DOHH2 (cell line): ENCODE measurements around the gene SEC16A.

Experiments
- H3F3A ChIP-seq: fragments of 200-600 bp; sonication (generic), shearing (Covaris generic); 2 replicates; pipeline ENCODE4 v1.6.0; 2016; ENCODE audit warnings: antibody characterized with exemption, mild to moderate bottlenecking; ENCODE audit not compliant: control insufficient read depth, insufficient read depth
- H3K27ac ChIP-seq: fragments of 200-600 bp; sonication (generic); 2 replicates; pipeline ENCODE4 v1.5.1; 2014; ENCODE audit warnings: low read depth, mild to moderate bottlenecking, low read length, moderate library complexity
- H3K27me3 ChIP-seq: fragments of 200-600 bp; sonication (generic); 2 replicates; pipeline ENCODE4 v1.6.1; 2014; ENCODE audit warnings: mild to moderate bottlenecking, low read length, mixed read lengths; ENCODE audit not compliant: control insufficient read depth
- H3K36me3 ChIP-seq: fragments of 200-600 bp; sonication (generic); 2 replicates; pipeline ENCODE4 v1.6.1; 2014; ENCODE audit warnings: mild to moderate bottlenecking, low read length, moderate library complexity, mixed read lengths; ENCODE audit not compliant: control insufficient read depth
- H3K4me1 ChIP-seq: fragments of 200-600 bp; sonication (generic); 2 replicates; pipeline ENCODE4 v1.6.1; 2014; ENCODE audit warnings: mild to moderate bottlenecking, low read length, mixed read lengths; ENCODE audit not compliant: control insufficient read depth
- H3K4me2 ChIP-seq: fragments of 200-600 bp; sonication (generic); 2 replicates; pipeline ENCODE4 v1.6.0; 2014; ENCODE audit warnings: mild to moderate bottlenecking, low read length, moderate library complexity
- H3K4me3 ChIP-seq: fragments of 200-600 bp; sonication (generic); 2 replicates; pipeline ENCODE4 v1.5.1; 2014; ENCODE audit warnings: mild to moderate bottlenecking, low read length, mixed read lengths
- H3K79me2 ChIP-seq: fragments of 200-600 bp; sonication (generic); 2 replicates; pipeline ENCODE4 v1.6.1; 2014; ENCODE audit warnings: mild to moderate bottlenecking, low read length, mixed read lengths; ENCODE audit not compliant: control insufficient read depth
- H3K9me2 ChIP-seq: fragments of 200-600 bp; sonication (generic); replicated peaks from 2 replicates; pipeline ENCODE4 v1.6.1; 2014; ENCODE audit warnings: mild to moderate bottlenecking, low read length, mixed read lengths; ENCODE audit not compliant: control insufficient read depth
- H3K9me3 ChIP-seq: fragments of 200-600 bp; sonication (generic); 2 replicates; pipeline ENCODE4 v1.6.1; 2014; ENCODE audit warnings: antibody characterized with exemption, low read length, mixed read lengths; ENCODE audit not compliant: control insufficient read depth, insufficient read depth
- H4K20me1 ChIP-seq: fragments of 200-600 bp; sonication (generic); 2 replicates; pipeline ENCODE4 v1.6.0; 2014; ENCODE audit warnings: low read depth, mild to moderate bottlenecking, antibody characterized with exemption, low read length, moderate library complexity; ENCODE audit not compliant: control insufficient read depth, insufficient read depth
- CTCF ChIP-seq: fragments of 200-600 bp; sonication (generic); IDR thresholded peaks from one replicate; pipeline ENCODE4 v1.5.1; 2014; ENCODE audit warnings: antibody characterized with exemption, mild to moderate bottlenecking, low read depth, low read length; ENCODE audit not compliant: poor library complexity, severe bottlenecking
- EZH2phosphoT487 ChIP-seq: fragments of 200-600 bp; sonication (generic); IDR thresholded peaks from 2 replicates; pipeline ENCODE4 v1.6.1; 2017; ENCODE audit warnings: borderline replicate concordance, mild to moderate bottlenecking, antibody characterized with exemption, low read length, moderate library complexity, mixed read lengths

SEC16A gene

GRCh38 chr9:136464241-136464640, 18.6 kb downstream of the SEC16A start:
- Histone ChIP-seq H3F3A (no peaks in the 10 kb centered on the region), H3K4me1 (no peaks in the 10 kb centered on the region), H3K4me3 (no peak overlapping the region), H3K9me2 (no peaks in the 10 kb centered on the region), H3K4me2 (no peak overlapping the region), H3K79me2 (0 out of 2 replicates have a peak, but pooled peaks cover 2% of the 10 kb centered on the region), H3K36me3 (peaks cover 89% of the 10 kb centered on the region), H4K20me1 (no peaks in the 10 kb centered on the region; the same call in none of the 2 replicates), H3K27ac (no peak overlapping the region), H3K27me3 (no peaks in the 10 kb centered on the region), H3K9me3 (no peaks in the 10 kb centered on the region)
- no peak for TF ChIP-seq CTCF
- TF ChIP-seq EZH2phosphoT487: no peak

- Histone ChIP-seq H4K20me1 (no peaks in the 10 kb centered on the region; the same call in none of the 2 replicates), H3K4me3 (no peak overlapping the region), H3K27me3 (no peaks in the 10 kb centered on the region), H3K79me2 (no peaks in the 10 kb centered on the region), H3K27ac (no peak overlapping the region), H3F3A (no peaks in the 10 kb centered on the region), H3K4me1 (no peaks in the 10 kb centered on the region), H3K9me3 (no peaks in the 10 kb centered on the region), H3K4me2 (no peak overlapping the region), H3K36me3 (peaks cover 89% of the 10 kb centered on the region), H3K9me2 (no peaks in the 10 kb centered on the region)
- no peak for TF ChIP-seq CTCF
- TF ChIP-seq EZH2phosphoT487: no peak
Measured at GRCh38 chr9:136463578-136463977, 19.3 kb downstream of the SEC16A start.

DNA sequence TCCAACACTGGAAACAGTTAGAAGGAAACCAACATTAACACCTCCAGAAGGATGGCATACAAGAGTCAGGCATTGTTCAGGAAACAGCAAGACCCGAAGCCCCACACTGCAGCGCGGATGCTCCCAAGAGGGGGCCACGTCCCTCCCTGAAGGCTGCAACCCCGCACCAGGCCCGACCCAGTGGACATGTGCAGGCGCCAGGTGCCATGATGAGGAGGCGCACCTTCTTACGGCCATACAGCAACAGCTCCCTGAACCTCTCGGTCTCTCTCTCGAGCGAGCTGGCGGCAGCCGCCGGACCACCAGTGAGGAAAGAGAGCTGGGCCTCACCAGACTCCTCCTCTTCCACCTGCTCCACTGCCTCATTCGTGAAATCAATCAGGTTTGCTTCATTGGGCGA, 20.2 kb downstream of the SEC16A start:
- no peak overlapping the region for H3K27ac ChIP-seq
- H3K79me2 ChIP-seq: no peaks in the 10 kb centered on the region
- peaks cover 84% of the 10 kb centered on the region for H3K36me3 ChIP-seq
- H3K27me3 ChIP-seq: no peaks in the 10 kb centered on the region
- no peaks in the 10 kb centered on the region for H3F3A ChIP-seq
- H3K9me2 ChIP-seq: no peaks in the 10 kb centered on the region
- no peak overlapping the region for H3K4me3 ChIP-seq
- TF ChIP-seq CTCF (no peak), EZH2phosphoT487 (no peak)
- H3K9me3 ChIP-seq: no peaks in the 10 kb centered on the region
- H3K4me2 ChIP-seq: no peak overlapping the region
- H3K4me1 ChIP-seq: no peaks in the 10 kb centered on the region
- H4K20me1 ChIP-seq: no peaks in the 10 kb centered on the region; the same call in none of the 2 replicates
